HFFc6 (cell line): ENCODE data around the gene HECTD4. TPM values are rescaled to one million over a fixed set of nuclear protein-coding genes. Genes with fewer than 3 reads are reported as not detected.
A peak's percentile ranks its signal among the peaks of the same experiment; 100 is the strongest.

Experiments
- DNase-seq: peaks from one replicate; pipeline ENCODE4 v3.0.0-alpha.2; 2018
- H3K27ac Mint-ChIP-seq: 2 replicates; pipeline ENCODE4 v1.8.0; 2020; ENCODE audit warnings: mild to moderate bottlenecking, mixed read lengths
- H3K27me3 Mint-ChIP-seq: 2 replicates; pipeline ENCODE4 v1.8.0; 2021; ENCODE audit warnings: mild to moderate bottlenecking, moderate library complexity, mixed read lengths; ENCODE audit not compliant: insufficient read depth
- H3K36me3 Mint-ChIP-seq: 2 replicates; pipeline ENCODE4 v1.8.0; 2021; ENCODE audit warnings: low read depth, mixed read lengths
- H3K4me1 Mint-ChIP-seq: 2 replicates; pipeline ENCODE4 v1.8.0; 2020; ENCODE audit warnings: low read depth, mixed read lengths
- H3K4me3 Mint-ChIP-seq: 2 replicates; pipeline ENCODE4 v1.8.0; 2020; ENCODE audit warnings: mild to moderate bottlenecking, moderate library complexity, mixed read lengths
- H3K9me3 Mint-ChIP-seq: 2 replicates; pipeline ENCODE4 v1.8.0; 2020; ENCODE audit warnings: mild to moderate bottlenecking, mixed read lengths
- CTCF ChIP-seq: fragments of 200-600 bp; sonication (generic); IDR thresholded peaks from 2 replicates; pipeline ENCODE4 v1.5.0; 2021; ENCODE audit warnings: antibody characterized with exemption, mild to moderate bottlenecking
- total RNA-seq, 6 experiments: library from RNA; stranded (reverse); fragmentation: NEBNext Ultra II Directional; extraction: Animal tissue kit (Norgen Biotek cat#: 25700); gene quantifications; 2 replicates in 1 of 6; 3 replicates in 5 of 6; pipeline ENCODE4 v1.2.3, GENCODE V29; 2021

Gene HECTD4
- total RNA-seq, 6 experiments from 2014 or later = 15.7 to 22.5 (median 18.5) TPM

GRCh38 chr12:112122823-112123690, 259.2 kb downstream of the HECTD4 start:
- Mint-ChIP-seq H3K27me3 (no peaks in the 10 kb centered on the region; the same call in 1 of the 2 replicates), H3K9me3 (no peaks in the 10 kb centered on the region), H3K36me3 (peaks cover 5% of the 10 kb centered on the region; the same call in 1 of the 2 replicates), H3K4me1 (peaks cover 48% of the 10 kb centered on the region), H3K27ac (peak overlapping the region; percentile 93), H3K4me3 (peak overlapping the region; percentile 74)
- peak; percentile 81 for DNase-seq
- TF ChIP-seq CTCF = no peak

GRCh38 chr12:112121780-112122565, 260.3 kb downstream of the HECTD4 start:
- no peak for TF ChIP-seq CTCF
- Mint-ChIP-seq H3K4me3 (peak overlapping the region; percentile 76), H3K27me3 (no peaks in the 10 kb centered on the region; the same call in 1 of the 2 replicates), H3K4me1 (peaks cover 54% of the 10 kb centered on the region), H3K27ac (peak overlapping the region; percentile 86), H3K36me3 (peaks cover 3% of the 10 kb centered on the region; the same call in 1 of the 2 replicates), H3K9me3 (no peaks in the 10 kb centered on the region)
- peak; percentile 74 for DNase-seq

- H3K27me3 Mint-ChIP-seq = peaks cover 1% of the 10 kb centered on the region
- H3K9me3 Mint-ChIP-seq = no peaks in the 10 kb centered on the region
- peaks cover 39% of the 10 kb centered on the region for H3K4me1 Mint-ChIP-seq
- no peak for DNase-seq
- no peak for TF ChIP-seq CTCF
- no peak overlapping the region for H3K27ac Mint-ChIP-seq
- no peaks in the 10 kb centered on the region for H3K36me3 Mint-ChIP-seq
- no peak overlapping the region for H3K4me3 Mint-ChIP-seq
Measured at GRCh38 chr12:112117685-112118084, 264.5 kb downstream of the HECTD4 start.

- TF ChIP-seq CTCF = no peak
- H3K36me3 Mint-ChIP-seq = no peaks in the 10 kb centered on the region
- peak; percentile 46 for DNase-seq
- peaks cover 1% of the 10 kb centered on the region for H3K27me3 Mint-ChIP-seq
- H3K27ac Mint-ChIP-seq = peak overlapping the region; percentile 85
- no peaks in the 10 kb centered on the region for H3K9me3 Mint-ChIP-seq
- H3K4me1 Mint-ChIP-seq = peaks cover 32% of the 10 kb centered on the region
- H3K4me3 Mint-ChIP-seq = peak overlapping the region; percentile 29
Measured at GRCh38 chr12:112116232-112117060, 265.8 kb downstream of the HECTD4 start.
